GM13977 (cell line): Measurements from ENCODE around the gene TSPYL4.

Source experiments
- DNase-seq: peaks from one replicate; pipeline ENCODE4 v3.0.0; 2012; ENCODE audit warnings: low spot score
- CTCF ChIP-seq: IDR thresholded peaks from 2 replicates; pipeline ENCODE4 v1.5.1; 2012; ENCODE audit warnings: mild to moderate bottlenecking, control low read depth; ENCODE audit not compliant: insufficient read depth; ENCODE audit errors: extremely low read depth, missing control alignments
- in situ Hi-C: fragments of 300-500 bp; cut with MboI; formaldehyde crosslinking; loops from one replicate; pipeline ENCODE4 v1.12.0; 2022; ENCODE audit warnings: low sequenced_read_pairs, low pct_unique_long_range_greater_than_20kb, mixed read lengths, inconsistent platforms; ENCODE audit not compliant: unreplicated experiment

Gene TSPYL4

DNA sequence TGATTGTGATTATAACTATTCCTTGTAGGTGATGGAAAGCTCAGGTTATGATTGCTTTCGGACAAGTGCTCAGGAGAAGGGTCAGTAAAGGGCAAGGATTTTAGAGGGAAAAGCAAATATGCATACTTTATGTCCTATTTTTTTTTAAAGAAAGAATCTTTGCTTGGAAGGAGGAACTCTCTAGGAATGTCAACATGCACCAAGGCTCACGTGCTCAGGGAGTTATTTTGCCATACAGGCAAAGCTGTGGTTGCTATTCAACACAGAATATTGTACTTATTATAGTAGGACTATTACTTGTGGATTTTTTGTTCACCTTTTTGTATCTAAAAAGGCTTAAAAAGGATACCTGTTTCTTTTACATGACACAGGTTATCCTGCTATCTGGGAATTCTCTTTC lies 28.8 kb upstream of the TSPYL4 start:
- in situ Hi-C loops = loop anchor here (10.0 kb wide), 1 partner anchor 252 kb away; no protein-coding TSS in a partner anchor
- DNase-seq = no peak
- no peak for TF ChIP-seq CTCF

- in situ Hi-C loops = loop anchor here (10.0 kb wide), 1 partner anchor 254 kb away; no protein-coding TSS in a partner anchor
- TF ChIP-seq CTCF = no peak
- DNase-seq = no peak
These were observed 27.1 kb upstream of the TSPYL4 start for GRCh38 chr6:116280933-116281316.

DNA sequence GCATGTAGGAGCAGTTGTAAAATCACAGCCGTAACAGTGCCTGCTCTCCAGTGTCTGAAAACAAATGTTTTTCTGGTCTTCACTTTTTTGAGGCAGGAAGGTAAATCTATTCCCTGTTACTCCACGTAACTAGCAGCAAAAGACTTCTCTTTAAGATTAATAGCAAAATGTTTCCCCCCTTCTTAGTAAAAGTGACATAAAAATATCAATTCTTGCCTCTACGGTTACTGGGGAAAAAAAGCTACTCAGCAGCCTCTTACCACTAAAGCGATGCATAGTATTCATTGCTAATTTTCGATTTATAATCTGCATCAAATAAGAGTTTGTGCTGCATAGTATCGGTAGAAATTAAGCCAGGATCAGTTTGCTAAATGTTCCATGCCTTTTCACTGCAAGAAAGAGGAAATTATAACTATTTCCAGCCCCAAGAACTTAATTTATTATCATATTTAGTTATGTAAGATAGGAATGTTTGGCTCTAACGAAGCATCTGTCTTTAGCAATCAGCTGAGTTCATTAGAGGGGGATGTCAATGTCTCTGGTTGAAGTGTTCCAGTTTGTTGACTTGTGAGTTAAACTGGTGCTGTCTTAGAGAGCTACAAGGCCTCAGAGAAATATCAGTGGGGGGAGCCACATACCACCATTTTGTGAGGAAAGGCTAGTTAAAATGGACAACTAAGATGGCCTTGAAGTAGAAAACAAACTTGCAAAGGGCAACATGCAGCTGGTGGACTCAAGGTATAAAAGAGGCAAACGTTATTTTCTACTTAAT lies 26.5 kb upstream of the TSPYL4 start:
- DNase-seq = no peak
- in situ Hi-C loops = loop anchor here (10.0 kb wide), 1 partner anchor 254 kb away; no protein-coding TSS in a partner anchor

GRCh38 chr6:116279232-116280160 lies 25.6 kb upstream of the TSPYL4 start, which contains the start of gene TSPYL1:
TSPYL1 (minus strand) TSS chr6:116279930; CDS start chr6:116279830, 100 bp downstream.
- peak; percentile 32 for TF ChIP-seq CTCF
- peak; percentile 90 for DNase-seq
- in situ Hi-C loops = loop anchor here (10.0 kb wide), 1 partner anchor 255 kb away; no protein-coding TSS in a partner anchor

More for the DNA sequence above, 26.5 kb upstream of the TSPYL4 start:
- TF ChIP-seq CTCF = no peak

- TF ChIP-seq CTCF = no peak
- DNase-seq = no peak
- in situ Hi-C loops = no loop called here
These were observed 25.0 kb upstream of the TSPYL4 start for GRCh38 chr6:116278854-116279231.

DNA sequence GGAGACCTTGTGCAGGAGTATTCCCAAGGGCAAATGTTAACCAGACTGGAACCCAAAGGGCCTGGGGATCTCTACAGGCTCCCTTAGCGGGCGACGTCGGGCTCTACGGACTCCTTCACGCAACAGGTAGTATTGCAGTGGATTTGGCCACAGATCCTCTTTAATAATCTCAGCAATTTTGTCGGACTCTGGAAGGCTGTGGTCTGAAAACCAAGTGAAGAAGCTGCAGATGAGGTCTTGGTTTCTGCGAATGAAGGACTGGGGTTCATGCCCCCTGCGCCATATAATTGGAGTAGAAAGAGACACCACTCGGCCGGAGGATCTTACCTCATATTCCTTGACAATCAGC lies 24.6 kb upstream of the TSPYL4 start:
- in situ Hi-C loops = no loop called here
- no peak for DNase-seq
- TF ChIP-seq CTCF = no peak
